Aorta (tissue), 5 donors: ENCODE measurements around the gene NDUFA11. TPM values are rescaled to one million over a fixed set of nuclear protein-coding genes. Genes with fewer than 3 reads are reported as not detected.

Experiments
- ATAC-seq: fragments of 200-7000 bp; cut with Tn5 transposase; one replicate; pipeline ENCODE4 v1.9.1; 2022; ENCODE audit warnings: moderate library complexity; ENCODE audit not compliant: low FRiP score
- DNase-seq, 2 donors: peaks; one replicate each; pipeline ENCODE4 v3.0.0-alpha.2; 2020
- H3K27ac ChIP-seq, 2 donors: one replicate each; pipeline ENCODE4 v1.5.1; 2013; ENCODE audit warnings: low read length in 2 of 2, mild to moderate bottlenecking in 2 of 2, moderate library complexity in 2 of 2, control low read depth in 1 of 2, inconsistent platforms in 1 of 2, low read depth in 1 of 2
- H3K27me3 ChIP-seq, 2 donors: one replicate each; pipeline ENCODE4 v1.6.1; 2013; ENCODE audit warnings: control low read depth in 1 of 2, low read length in 1 of 2, mild to moderate bottlenecking in 1 of 2, moderate library complexity in 1 of 2; ENCODE audit not compliant: insufficient read depth in 2 of 2, control insufficient read depth in 1 of 2
- H3K36me3 ChIP-seq, 2 donors: one replicate each; pipeline ENCODE4 v1.6.1; 2013; ENCODE audit warnings: control low read depth in 1 of 2, low read length in 1 of 2, mild to moderate bottlenecking in 1 of 2; ENCODE audit not compliant: insufficient read depth in 2 of 2, control insufficient read depth in 1 of 2
- H3K4me1 ChIP-seq, 2 donors: one replicate each; pipeline ENCODE4 v1.6.1; 2013; ENCODE audit warnings: low read length in 2 of 2, control low read depth in 1 of 2, mild to moderate bottlenecking in 1 of 2, moderate library complexity in 1 of 2; ENCODE audit not compliant: insufficient read depth in 2 of 2, control insufficient read depth in 1 of 2
- H3K4me3 ChIP-seq, 2 donors: one replicate each; pipeline ENCODE4 v1.5.1; 2013; ENCODE audit warnings: low read length in 2 of 2, control low read depth in 1 of 2, mild to moderate bottlenecking in 1 of 2
- H3K9me3 ChIP-seq: one replicate; pipeline ENCODE4 v1.6.1; 2013; ENCODE audit warnings: mild to moderate bottlenecking, low read length; ENCODE audit not compliant: control insufficient read depth
- WGBS, 2 donors: extraction: QIAGEN DNeasy Blood & Tissue Kit; methylation state at CpG; one replicate each; pipeline ENCODE4 v1.1.7; 2013; 5-methylcytosine and 5-hydroxymethylcytosine counted together
- intact Hi-C, 2 donors: fragments of 100-400 bp; cut with DNase I; formaldehyde crosslinking; loops; one replicate each; pipeline versions ENCODE4 v1.14.2 to v1.15.0; 2022
- polyA plus RNA-seq, 2 donors: library from polyadenylated mRNA; stranded (reverse); fragments of 200-250 nt; gene quantifications; one replicate each; pipeline ENCODE4 v1.2.3, GENCODE V29; 2013
- total RNA-seq, 2 donors: library from RNA; stranded (reverse); fragmentation: NEBNext Ultra II Directional; extraction: Animal tissue kit (Norgen Biotek cat#: 25700); gene quantifications; one replicate each; pipeline ENCODE4 v1.2.1, GENCODE V29; 2021
- donor health status: healthy with polysubstance abuse.
- donor health status: Bipolar disorder and iron deficiency.
- donor health status: DM: no; HTN: no; CAD: no.
- donor health status: DM: no; HTN: no; CAD: no.
- donor health status: DM: yes; HTN: yes; CAD: no.

The NDUFA11 gene
- total and polyA plus RNA-seq, 4 donors: 138 to 405 (median 239) TPM

DNA sequence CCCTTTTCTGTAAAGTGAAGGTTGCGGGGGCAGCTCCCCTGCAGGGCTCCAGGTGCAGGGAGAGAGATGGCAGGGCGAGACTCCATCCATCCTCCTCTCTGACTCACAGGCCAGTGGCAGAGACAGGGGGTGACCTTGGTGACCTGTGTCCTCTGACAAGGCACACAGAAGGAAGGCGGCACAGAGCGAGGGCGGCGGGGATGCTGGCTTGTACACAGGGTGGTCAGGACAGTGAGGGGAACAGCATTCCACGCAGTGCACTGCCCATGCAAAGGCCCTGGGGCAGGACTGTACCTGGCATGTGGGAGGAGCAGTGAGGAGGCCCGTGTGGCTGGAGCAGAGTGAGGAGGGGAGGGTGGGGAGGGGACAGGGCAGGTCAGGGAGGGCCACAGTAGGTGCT, 7.7 kb downstream of the NDUFA11 start:
- Histone ChIP-seq H3K9me3 (no peaks in the 10 kb centered on the region), H3K27me3 (no peaks in the 10 kb centered on the region), H3K4me1 (no peaks in the 10 kb centered on the region), H3K4me3 (no peak overlapping the region), H3K27ac (no peak overlapping the region), H3K36me3 (peaks cover 0 to 2% of the 10 kb centered on the region in 2 donors)
- DNase-seq: no peak
- intact Hi-C loops: loop anchor here in 1 of 2 donors (10.0 kb wide), 1 partner anchor 91 kb away; the partner anchor contains the start of gene NRTN
- 96% methylated on average over 8 of the region's 8 CpGs for WGBS, 2 donors
- ATAC-seq: no peak

DNA sequence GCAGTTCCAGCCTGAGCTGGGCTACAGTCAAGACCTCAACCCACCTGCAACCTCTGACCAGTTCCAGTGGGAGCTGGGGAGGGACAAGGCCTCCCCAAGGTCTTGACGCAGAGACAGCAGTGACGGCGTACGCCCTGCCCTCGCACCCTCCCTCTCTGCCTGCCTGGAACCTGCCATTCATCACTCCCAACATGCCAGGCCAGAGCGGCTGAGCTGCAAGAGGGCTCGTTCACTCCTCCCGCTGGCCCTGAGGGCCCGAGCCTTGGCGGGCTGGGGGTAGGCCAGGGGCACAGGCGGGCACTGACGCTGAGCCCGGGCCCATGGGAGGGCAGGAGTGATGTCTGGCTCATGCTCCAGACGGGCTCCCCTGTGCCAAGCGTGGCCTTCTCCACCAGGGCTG, 8.2 kb downstream of the NDUFA11 start:
- DNase-seq: no peak
- Histone ChIP-seq H3K4me1 (no peaks in the 10 kb centered on the region), H3K27me3 (no peaks in the 10 kb centered on the region), H3K9me3 (no peaks in the 10 kb centered on the region), H3K27ac (no peak overlapping the region), H3K4me3 (no peak overlapping the region), H3K36me3 (peaks cover 0 to 2% of the 10 kb centered on the region in 2 donors)
- whole genome bisulfite sequencing, 2 donors: 74 to 75% methylated on average over 14 to 15 of the region's 15 CpGs
- intact Hi-C loops: loop anchor here in 1 of 2 donors (10.0 kb wide), 1 partner anchor 91 kb away; the partner anchor contains the start of gene NRTN
- no peak for ATAC-seq

GRCh38 chr19:5894704-5895349, 8.8 kb downstream of the NDUFA11 start:
- Histone ChIP-seq H3K4me3 (no peak overlapping the region), H3K36me3 (peaks cover 0 to 2% of the 10 kb centered on the region in 2 donors), H3K27ac (peak overlapping the region in 1 of 2 donors; percentile 5), H3K4me1 (no peaks in the 10 kb centered on the region), H3K9me3 (no peaks in the 10 kb centered on the region), H3K27me3 (no peaks in the 10 kb centered on the region)
- ATAC-seq (no peak), DNase-seq (peak in 1 of 2 donors; percentile 84)
- 25 to 31% methylated on average over 28 of the region's 28 CpGs for WGBS, 2 donors
- intact Hi-C loops: loop anchor here in 1 of 2 donors (10.0 kb wide), 1 partner anchor 90 kb away; the partner anchor contains the start of gene NRTN

DNA sequence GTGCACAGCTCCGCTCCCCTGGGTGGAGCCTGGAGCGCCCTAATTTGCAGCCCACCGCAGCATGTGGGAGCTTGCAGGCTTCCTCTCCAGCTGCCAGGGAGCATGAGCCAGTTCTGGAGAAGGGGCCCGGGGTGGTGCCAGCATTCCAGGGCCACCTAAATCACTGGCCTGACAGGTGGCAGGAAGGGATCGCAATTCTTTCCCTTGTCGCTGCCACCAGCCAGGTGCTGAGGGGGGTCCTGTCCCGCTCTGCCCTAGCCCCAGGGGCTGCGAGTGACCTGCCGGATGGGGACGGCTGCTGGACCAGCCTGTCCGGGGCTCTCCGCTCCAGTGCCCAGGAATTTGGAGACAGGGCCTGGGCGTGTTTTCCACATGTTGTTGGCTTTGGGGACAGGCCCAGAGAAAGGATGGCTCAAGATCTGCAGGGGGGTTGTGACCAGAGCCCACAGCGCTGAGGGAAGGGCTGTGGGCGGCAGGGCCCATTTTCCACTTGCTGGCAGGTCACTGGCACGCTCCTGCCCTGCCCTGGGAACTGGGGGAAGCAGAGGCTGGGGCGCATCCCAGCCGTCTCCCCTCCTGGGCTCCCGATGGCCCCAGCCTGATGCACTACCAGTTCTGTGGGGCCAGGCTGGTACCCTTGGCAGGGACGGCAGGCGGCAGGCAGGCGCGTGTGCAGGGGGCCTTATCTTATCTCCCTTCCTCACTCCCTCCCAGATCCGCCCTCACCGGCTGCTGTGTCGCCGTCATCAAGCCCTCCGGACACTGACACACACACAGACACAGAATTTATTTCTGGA, 9.5 kb downstream of the NDUFA11 start:
- peak; percentile 52 for ATAC-seq

GRCh38 chr19:5893296-5893903, 10.2 kb downstream of the NDUFA11 start:
- Histone ChIP-seq H3K9me3 (no peaks in the 10 kb centered on the region), H3K4me1 (no peaks in the 10 kb centered on the region), H3K4me3 (no peak overlapping the region), H3K27ac (no peak overlapping the region), H3K27me3 (no peaks in the 10 kb centered on the region), H3K36me3 (peaks cover 0 to 2% of the 10 kb centered on the region in 2 donors)
- WGBS, 2 donors: 29 to 32% methylated on average over 13 of the region's 13 CpGs
- DNase-seq (no peak), ATAC-seq (no peak)
- intact Hi-C loops: loop anchor here in 1 of 2 donors (10.0 kb wide), 1 partner anchor 89 kb away; the partner anchor contains the start of gene NRTN

More for the DNA sequence above, 9.5 kb downstream of the NDUFA11 start:
- H3K9me3 ChIP-seq: no peaks in the 10 kb centered on the region
- H3K36me3 ChIP-seq: peaks cover 0 to 2% of the 10 kb centered on the region in 2 donors
- 5 to 6% methylated on average over 28 of the region's 28 CpGs for WGBS, 2 donors
- no peak for DNase-seq
- no peaks in the 10 kb centered on the region for H3K4me1 ChIP-seq
- H3K27ac ChIP-seq: peak overlapping the region in 1 of 2 donors; percentile 5
- no peak overlapping the region for H3K4me3 ChIP-seq
- intact Hi-C loops: loop anchor here in 1 of 2 donors (10.0 kb wide), 1 partner anchor 89 kb away; the partner anchor contains the start of gene NRTN
- H3K27me3 ChIP-seq: no peaks in the 10 kb centered on the region

- no peak for ATAC-seq
- no peaks in the 10 kb centered on the region for H3K4me1 ChIP-seq
- intact Hi-C loops: loop anchor here in 1 of 2 donors (10.0 kb wide), 1 partner anchor 88 kb away; the partner anchor contains the start of gene NRTN
These were observed 10.8 kb downstream of the NDUFA11 start for GRCh38 chr19:5892772-5893275.

DNA sequence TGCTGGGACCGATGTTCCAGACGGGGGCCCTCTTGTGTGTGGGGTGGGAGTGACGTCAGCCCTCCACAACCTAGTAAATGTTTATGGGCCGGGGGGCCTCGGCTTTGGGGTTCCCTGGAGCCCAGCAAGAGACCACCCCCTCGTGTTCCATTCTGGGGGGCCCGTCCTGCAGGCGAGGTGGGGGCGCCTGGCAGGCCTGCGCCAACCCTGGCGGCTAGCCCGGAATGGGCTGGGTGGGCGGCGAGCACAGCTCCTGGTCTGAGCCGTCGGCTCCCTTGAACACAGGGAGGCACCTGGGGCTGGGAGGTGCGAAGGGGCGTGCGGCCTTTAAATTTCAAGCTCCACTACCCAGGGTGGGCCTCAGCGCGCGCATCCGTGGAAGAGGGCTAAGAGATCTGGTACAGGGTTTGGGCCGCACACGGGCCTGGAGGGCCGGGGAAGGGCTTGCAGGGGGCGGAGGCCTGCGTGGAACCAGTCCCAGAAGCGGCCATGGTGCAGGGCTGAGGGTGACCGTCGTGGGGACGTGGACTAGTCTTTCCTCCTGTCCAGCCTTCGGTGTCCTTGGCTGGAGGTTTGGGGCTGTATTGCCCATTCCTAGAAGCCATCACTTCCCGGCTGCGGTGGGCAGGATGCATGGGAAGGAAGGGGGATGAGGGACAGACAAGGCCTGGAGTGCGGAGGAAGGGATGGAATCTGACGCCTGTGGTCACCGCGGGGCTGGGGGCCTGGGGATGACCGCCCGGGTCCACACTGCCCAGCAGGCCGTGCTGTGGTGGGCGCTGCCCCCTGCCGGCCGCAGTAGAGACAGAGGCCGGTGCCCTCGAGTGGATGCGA, 11.4 kb downstream of the NDUFA11 start:
- ATAC-seq: peak; percentile 51
- 6 to 7% methylated on average over 48 of the region's 48 CpGs for WGBS, 2 donors
- Histone ChIP-seq H3K4me3 (no peak overlapping the region), H3K9me3 (no peaks in the 10 kb centered on the region), H3K36me3 (peaks cover 0 to 2% of the 10 kb centered on the region in 2 donors), H3K27ac (no peak overlapping the region), H3K4me1 (no peaks in the 10 kb centered on the region), H3K27me3 (no peaks in the 10 kb centered on the region)
- intact Hi-C loops: loop anchor here in 1 of 2 donors (10.0 kb wide), 1 partner anchor 87 kb away; the partner anchor contains the start of gene NRTN
- no peak for DNase-seq

More at GRCh38 chr19:5892772-5893275, 10.8 kb downstream of the NDUFA11 start:
- WGBS, 2 donors: 61 to 62% methylated on average over 15 of the region's 15 CpGs
- Histone ChIP-seq H3K27me3 (no peaks in the 10 kb centered on the region), H3K36me3 (peaks cover 0 to 2% of the 10 kb centered on the region in 2 donors), H3K27ac (no peak overlapping the region), H3K4me3 (no peak overlapping the region), H3K9me3 (no peaks in the 10 kb centered on the region)
- no peak for DNase-seq
